Stimulated activated CD8-positive, alpha-beta memory T cell treated with anti-CD3 and anti-CD28 coated beads, Interleukin-4, amount 100 ng/mL, for 1 hour (primary cell): Measurements from ENCODE around the gene TDRD3.

Experiments used
- DNase-seq, 2 donors: peaks; one replicate each; pipeline ENCODE4 v3.0.0-alpha.2; 2020; ENCODE audit warnings: low read depth in 2 of 2, low spot score in 1 of 2

The TDRD3 gene

DNA sequence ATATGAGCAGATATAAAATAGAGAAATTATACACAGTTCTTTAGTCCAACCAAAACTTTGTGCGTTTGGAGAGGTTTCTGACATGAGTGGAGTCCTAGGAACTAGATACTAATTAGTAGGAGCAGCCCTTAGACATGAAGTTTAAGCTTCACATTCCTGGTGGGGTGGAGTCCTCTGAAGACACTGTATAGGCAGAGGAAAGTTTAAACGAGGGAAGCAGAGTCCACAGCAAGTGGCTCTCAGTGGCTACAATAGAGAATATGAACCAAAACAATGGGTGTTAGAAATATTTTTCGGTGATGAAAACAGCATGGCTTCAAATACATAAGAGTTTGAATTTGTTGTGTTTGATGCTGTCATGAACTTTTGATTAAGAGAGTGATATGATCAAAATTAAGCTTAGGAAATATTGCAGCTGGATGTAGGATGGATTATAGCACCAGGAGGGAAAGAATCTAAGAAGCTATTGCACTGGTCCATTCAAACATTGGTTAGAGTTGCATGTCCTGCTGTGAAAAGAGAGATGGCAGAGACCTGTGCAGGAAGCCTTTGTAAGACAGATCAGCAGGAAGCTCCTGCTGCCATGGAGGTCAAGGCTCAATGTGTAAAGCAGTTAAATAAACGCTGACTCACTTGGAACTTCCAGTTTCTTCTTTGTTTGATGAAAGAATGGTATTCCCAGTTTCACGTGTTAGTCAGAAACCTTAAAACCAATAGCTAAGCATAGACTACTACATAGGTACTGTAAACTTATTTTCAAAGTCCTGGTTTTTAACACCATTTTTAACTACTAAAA, 175.2 kb downstream of the TDRD3 start:
- DNase-seq, result no peak

DNA sequence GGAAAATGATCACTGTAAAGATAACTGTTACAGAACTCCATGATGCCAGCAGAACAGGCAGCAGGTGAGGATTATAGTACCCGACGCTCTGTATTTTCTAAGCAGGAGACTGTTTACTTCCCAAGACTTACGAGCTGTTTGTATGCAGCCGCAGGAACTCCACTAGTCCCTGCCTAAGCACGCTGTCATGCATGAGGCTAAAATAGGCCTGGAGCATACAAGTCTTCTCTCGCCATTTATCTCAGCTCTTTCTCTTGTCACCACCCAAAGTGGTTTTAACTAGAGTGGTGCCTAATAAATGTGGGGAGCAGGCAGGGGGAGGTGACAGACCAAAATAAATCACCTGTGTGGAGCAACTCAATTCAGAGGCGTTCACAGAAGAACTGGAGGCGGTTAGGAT, 175.8 kb downstream of the TDRD3 start:
- no peak for DNase-seq

- no peak for DNase-seq
Observed at GRCh38 chr13:60574735-60575134, 177.7 kb downstream of the TDRD3 start.

GRCh38 chr13:60575142-60575541, 178.1 kb downstream of the TDRD3 start:
- no peak for DNase-seq

GRCh38 chr13:60577761-60578160, 180.7 kb downstream of the TDRD3 start:
- DNase-seq, result no peak

GRCh38 chr13:60583196-60583888, 186.3 kb downstream of the TDRD3 start:
- no peak for DNase-seq

DNA sequence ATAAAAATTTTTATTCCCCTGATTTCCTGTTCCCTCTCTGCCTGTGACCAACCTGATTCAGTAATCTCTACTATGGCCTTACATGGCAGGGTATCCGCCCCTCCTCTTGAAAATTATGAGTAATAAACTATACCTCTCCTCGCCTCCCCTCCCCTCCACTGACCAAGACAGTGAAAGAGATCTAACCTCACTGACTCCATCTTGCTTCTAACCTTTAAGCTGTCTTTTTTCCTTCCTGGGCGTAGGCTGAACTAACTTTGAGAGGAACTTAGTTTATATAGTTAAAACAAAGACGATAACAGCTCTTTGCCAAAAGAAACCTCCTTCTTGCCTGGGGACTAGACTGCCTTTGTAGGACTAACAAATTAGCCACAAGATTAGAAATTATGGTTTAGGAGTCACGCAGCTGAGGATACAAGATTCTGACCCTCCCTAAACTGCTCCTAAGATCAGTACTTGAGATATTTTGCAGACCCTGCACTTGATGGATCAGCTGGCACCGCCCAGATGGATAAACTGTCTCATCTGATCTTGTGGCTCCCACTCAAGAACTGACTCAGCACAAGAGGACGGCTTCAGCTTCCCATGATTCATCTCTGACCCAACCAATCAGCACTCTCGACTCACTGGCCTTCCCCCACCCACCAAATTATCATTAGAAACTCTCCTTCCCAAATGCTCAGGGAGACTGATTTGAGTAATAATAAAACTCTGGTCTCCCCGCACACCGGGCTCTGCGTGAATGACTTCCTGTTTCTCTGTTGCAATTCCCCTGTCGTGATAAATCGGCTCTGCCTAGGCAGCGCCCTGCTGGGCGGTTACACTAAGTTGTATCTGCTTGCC, 187.1 kb downstream of the TDRD3 start:
- no peak for DNase-seq

DNA sequence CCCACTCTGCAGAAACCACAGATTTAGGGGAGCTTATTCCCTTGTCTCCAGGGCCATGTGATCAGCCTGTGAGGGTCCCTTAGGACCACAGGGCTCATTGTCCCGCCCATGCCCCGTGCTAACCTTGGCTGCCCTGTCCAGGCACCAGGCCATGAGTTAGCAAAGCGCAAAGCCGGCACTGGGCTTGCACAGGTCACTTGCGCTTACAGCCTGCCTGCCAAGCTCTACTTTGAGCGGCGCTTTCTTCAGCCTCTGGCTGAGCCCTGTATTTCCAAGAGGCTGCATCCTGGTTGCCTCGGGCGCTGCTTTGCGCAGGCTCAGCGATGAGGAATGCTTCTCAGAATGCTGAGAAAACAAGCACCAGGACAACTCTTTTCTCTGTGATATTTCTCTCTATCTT, 188.0 kb downstream of the TDRD3 start:
- no peak for DNase-seq

DNA sequence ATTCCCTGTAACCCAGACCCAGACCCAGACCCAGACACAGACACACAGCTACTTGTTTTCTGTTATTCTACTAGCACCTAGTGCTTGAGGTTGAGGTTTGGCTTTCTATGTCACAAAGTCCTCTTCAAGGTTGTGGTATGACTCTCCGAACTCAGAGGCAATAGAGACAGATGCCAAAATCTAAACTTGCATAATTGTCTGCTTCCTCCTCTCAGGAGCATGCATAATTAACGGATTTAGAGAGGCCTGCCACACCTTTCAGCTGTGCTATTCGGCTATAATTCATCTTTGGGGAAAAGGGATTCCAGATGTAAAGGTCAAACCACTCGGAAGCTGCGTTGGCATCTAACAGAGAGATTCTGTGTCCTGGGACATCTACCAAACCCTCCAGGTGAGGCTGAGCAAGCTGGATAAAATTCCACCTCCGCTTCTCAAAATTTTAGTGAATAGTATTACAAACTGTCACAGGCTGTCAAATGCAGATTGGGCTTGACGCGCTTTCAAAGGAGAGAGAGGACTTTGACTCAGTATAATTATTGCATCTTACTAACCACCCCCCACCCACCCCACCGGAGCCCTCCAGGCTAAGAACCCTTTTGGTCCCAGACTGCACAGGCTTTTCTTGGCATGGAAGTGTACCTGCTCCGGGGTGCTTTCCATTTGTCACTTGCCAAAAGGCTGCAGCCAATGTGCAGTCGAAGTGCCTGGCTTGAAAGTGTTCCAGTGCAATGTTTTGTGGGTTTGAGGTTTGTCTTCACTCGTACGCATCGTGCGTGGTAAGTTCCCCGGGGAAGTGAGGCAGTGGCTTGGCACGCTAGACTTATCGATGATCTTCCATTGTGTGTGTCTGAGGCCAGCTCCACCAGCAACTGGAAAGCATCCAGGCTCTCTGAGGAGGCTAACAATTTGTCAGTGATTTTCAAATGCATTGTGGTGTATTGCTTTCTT, 194.1 kb downstream of the TDRD3 start:
- no peak for DNase-seq

- DNase-seq, result no peak
Observed at GRCh38 chr13:60603049-60603448, 206.0 kb downstream of the TDRD3 start.

DNA sequence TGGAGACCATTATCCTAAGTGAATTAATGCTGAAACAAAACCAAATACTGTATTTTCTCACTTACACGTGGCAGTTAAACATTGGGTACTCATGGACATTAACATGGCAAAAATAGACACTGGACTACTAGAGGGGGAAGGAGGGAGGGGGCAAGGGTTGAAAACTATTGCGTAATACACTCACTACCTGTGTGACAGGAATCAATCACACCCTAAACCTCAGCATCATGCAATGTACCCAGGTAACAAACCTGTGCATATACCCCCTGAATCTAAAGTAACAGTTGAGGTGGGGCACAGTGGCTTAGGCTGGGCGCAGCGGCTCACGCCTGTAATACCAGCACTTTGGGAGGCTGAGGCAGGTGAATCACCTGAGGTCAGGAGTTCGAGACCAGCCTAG, 207.0 kb downstream of the TDRD3 start:
- DNase-seq, result no peak

GRCh38 chr13:60608954-60609353, 211.9 kb downstream of the TDRD3 start:
- no peak for DNase-seq

DNA sequence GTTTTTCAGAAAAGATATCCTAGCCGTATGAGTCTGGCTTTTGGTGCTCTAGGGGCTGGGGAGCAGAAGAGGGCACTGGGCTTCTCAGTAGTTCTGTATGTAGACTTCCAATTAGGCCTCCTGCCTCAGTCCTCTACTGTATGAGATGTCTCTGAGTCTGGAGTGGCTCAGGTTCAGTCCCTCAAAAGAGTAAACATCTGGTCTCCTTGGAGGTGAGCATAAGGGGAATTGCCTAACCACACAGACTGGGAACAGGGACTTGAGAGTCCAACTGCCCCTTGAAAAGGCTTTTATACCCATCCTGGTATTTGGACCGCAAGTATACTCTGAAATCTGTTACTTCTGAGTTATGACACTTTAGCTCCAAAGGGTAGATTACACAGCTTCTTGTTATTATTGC, 214.5 kb downstream of the TDRD3 start:
- no peak for DNase-seq

GRCh38 chr13:60612593-60612992, 215.6 kb downstream of the TDRD3 start:
- DNase-seq, result no peak

- no peak for DNase-seq
Observed at GRCh38 chr13:60613080-60613479, 216.1 kb downstream of the TDRD3 start.

- no peak for DNase-seq
Observed at GRCh38 chr13:60617991-60618733, 221.1 kb downstream of the TDRD3 start.

DNA sequence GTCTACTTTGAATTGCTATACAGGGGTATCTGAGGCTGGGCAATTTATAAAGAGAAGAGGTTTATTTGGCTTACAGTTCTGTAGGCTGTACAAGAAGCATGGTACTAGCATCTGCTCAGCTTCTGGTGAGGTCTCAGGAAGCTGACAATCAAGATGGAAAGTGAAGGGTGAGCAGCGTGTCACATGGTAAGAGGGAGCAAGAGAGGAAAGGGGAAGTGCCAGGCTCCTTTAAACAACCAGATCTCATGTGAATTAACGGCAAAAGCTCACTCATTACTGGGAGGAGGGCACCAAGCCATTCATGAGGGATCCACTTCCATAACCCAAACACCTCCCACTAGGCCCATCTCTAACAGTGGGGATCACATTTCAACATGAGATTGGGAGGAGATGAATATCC, 222.4 kb downstream of the TDRD3 start:
- no peak for DNase-seq

DNA sequence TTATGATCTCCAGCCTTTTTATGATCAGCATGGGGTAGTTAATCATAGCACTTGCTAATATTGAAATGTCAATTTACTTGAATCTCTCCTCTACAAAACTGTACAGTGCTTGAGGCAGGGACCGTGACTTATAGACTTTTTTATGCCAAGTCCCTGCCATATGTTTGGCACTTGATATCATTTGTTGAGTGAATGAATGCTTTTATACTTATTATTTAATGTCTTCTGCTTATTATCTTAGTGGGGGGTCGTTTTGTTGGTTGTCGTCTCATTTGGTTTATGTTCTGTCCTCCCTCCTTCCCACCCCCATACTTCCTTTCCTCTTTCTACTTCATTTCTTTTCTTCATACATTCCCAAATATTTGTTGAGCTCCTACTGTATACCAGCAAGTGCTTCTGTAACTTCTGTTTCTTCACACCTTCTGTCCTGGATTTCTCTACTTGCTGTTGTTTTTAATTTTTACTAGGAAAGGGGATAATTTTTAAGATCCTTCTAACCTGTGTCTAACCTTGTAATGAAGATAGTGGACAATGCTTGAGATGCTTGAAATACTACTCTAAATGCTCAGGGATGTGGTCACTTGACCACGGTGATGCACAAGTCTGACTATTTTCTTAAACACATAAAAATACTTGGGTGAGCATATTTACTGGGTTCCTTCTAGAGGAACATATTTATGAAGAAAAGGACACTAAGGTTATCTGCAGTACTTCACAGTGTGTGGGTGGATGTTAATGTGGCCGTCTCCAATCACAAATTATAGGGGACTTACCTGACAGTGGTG, 223.8 kb downstream of the TDRD3 start:
- no peak for DNase-seq

DNA sequence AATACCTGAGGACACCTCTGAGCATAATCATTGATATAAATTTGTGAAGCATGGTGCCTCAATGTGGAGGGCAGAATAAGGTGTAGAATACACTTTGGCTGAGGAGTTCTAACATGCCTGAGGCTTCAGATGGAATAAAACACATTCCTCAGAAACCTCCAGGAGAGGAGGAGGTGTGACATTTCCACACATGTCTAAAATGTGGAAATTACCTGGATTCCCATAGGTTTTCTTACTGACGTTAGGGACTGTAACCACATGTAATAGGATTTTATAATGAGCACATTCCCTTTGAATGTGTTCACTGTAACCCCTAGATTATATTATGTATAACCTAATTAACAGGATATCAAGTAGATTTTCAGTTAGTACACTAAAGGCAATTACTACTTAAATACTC, 226.1 kb downstream of the TDRD3 start:
- no peak for DNase-seq
